T-helper 2 cell treated with Interferon-gamma antibody and Interleukin-4, amounts not matched to agents 100 ng/mL and 5 ng/mL, for 36 hours (primary cell): Measurements from ENCODE around the gene TLR10. TPM values are rescaled to one million over a fixed set of nuclear protein-coding genes. Genes with fewer than 3 reads are reported as not detected.

ENCODE experiments used
- intact Hi-C: fragments of 100-400 bp; cut with micrococcal nuclease; formaldehyde crosslinking; loops from one replicate; pipeline ENCODE4 v1.15.1; 2023
- total RNA-seq: library from RNA; stranded (reverse); gene quantifications from 2 replicates; pipeline ENCODE4 v1.2.3, GENCODE V29; 2022

The TLR10 gene
- total RNA-seq, 1 donor from 2014 or later: 0.05 TPM

DNA sequence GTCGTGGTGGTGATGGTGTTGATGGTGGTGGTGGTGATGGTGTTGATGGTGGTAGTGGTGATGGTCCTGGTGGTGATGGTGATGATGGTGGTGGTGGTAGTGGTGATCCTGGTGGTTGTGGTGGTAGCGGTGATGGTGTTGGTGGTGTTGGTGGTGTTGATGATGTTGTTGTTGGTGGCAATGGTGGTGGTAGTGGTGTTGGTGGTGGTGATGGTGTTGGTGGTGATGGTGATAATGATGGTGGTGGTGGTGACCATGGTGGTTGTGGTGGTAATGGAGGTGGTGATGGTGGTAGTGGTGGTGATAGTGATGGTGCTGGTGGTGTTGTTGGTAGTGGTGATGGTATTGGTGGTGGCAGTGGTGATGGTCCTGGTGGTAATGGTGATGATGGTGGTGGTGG is 49.1 kb downstream of the TLR10 start:
- intact Hi-C loops: no loop called here

DNA sequence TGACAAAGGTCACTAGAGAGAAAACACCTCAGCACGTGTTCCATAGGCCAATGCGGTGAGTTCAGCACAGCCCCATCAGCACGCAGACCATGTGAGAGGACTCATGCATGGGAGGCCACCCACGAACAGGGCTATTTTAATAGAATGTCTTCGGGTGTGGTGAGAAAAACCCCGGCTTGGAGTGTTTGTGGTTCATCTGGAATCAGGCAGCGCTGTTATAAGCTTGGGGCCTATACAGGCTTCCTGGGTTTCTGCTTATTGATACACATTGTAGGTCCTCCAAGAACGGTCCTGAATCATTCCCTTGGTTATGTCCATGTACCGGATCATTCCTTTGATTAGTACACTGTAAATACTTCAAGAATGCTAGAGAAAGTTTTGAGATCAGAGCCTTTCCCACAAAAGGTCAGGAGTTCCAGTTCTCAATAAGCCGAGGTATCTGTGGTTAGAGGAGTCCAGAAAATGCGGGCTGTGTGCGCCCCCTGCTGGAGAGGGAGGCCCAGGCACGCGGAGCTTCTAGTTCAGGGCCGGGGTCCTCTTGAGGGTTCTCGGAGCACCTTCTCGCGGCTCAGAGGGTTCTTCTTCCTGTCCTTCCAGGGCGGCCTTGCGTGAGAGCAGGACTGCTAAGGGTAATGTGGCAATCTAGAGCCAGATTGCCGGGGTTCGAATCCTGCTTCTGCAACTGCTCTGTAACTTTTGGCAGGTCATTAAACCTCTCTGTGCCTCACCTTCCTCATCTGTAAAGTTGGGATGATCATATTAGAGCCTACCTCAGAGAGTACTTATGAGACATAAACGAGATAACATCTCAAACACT is 51.8 kb downstream of the TLR10 start:
- intact Hi-C loops: loop anchor here (1.0 kb wide), 4 partner anchors 56 to 669 kb away; no protein-coding TSS in a partner anchor

DNA sequence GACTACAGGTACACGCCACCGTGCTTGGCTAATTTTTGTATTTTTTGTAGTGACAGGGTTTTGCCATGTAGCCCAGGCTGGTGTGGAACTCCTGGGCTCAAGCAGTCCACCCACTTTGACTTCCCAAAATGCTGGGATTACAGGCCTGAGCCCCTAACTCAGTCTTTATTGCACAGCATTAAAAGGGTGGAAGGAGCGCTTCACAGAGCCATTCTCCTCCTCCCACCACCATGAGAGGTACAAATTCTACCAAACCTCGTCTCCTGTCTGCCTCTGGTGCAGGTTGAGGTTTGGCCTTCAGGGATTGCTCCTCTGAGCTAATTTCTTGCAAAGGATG is 52.3 kb downstream of the TLR10 start:
- intact Hi-C loops: no loop called here

DNA sequence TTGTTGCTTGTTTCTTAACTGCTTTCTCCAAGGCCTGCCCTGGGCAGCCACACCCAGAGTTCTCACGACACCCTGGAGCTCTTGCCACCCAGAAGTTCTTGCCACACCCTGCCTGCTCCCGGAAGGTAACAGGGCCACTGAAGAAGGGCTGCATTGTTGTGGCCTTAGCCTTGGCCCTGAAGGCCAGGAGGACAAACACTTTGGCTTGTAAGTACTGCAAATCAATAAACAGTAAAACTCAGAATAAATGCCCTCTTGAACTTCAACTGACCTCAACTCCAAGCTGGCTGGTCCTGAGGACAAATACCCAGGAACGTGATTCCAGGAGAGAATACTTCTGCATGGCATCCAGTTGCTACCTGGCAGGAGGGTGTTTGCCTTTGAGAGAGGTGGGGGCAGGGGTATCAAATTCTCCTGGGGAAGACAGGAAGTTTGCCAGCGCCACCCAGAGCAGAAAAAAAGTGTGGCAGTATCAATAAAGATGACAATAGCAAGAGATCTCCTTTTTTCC is 54.1 kb downstream of the TLR10 start:
- intact Hi-C loops: no loop called here

DNA sequence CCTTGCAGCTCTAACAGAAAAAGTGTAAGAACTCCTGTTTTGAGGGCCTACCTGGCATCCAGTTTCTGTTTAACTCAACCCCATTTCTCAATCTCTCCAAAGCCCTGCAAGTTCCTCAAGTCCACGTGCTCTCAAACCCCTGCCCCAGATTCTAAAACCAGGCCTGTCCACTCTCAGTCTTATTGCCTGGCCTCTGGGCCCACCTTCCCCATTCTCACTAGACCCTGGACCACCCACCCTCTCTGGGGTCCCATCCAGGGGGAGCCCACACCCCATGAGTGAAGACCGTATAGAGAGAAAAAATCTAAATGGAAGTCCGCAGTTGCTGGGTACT is 58.3 kb downstream of the TLR10 start:
- intact Hi-C loops: no loop called here

DNA sequence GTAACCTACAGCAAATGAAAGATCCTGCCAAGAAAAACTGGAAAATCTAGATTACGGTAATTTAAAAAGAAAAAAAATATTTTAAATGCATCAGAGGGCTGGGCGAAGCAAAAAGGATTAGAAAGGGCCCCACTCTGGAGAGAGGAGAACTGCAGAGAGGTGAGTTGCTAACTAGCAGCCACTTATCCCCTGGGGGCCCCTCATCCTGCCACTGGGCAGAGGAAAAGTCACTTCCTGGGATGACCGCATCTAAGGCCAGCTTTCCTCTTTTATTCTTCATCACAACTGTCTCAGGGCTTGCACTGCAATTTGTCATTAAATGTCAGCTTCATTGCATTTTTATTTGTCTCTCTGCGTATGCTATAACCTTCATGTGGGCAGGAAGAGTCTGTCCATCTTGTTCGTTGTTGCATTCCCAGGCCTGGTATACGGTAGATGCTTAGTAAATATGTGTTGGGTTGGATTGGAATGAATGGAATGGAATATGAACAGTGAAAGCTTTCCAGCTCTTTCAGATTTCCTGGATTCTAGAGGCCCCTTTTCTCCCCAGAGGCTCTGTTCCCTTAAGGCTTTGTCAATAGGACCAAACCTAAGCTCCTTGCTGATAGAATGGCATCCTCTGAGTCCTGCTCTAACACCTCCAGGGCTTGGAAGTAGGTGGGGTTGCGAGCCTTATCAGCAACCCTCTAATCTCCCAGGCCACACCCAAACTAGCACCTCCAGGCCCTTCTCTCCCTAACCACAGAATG is 58.9 kb downstream of the TLR10 start:
- intact Hi-C loops: no loop called here

DNA sequence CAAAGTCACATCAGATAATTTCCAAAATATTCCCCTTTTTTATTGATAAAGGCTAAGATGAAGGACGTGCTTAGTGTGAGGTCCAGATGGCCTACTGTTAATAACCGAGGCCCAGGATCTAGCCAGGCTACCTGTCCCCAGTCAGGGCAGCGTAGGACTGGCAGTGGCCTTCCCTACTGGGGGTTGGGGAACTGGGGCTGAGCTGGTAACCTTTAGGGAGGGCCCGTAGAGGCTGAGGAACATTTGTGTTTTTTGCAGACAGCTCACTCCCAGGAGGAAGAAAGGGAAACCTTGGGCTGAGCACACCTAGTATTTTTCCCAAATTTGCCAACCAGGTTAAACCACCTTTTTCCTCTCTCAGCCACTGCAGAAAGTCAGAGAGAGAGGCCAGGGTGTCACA is 59.7 kb downstream of the TLR10 start:
- intact Hi-C loops: no loop called here

Other genes starting within 250 kb of the TLR10 start
- 15.5 and 17.0 TPM in 2 replicates for gene KLF3, start 118.8 kb downstream of the TLR10 start, total RNA-seq
- gene TLR1, start 21.8 kb upstream of the TLR10 start, total RNA-seq: 5.0 and 5.1 TPM in 2 replicates
- gene TLR6, start 73.8 kb upstream of the TLR10 start, total RNA-seq: 1.3 and 2.2 TPM in 2 replicates
- gene FAM114A1, start 84.8 kb upstream of the TLR10 start, total RNA-seq: 0.07 and 0.09 TPM in 2 replicates
- gene TMEM156, start 249.4 kb upstream of the TLR10 start, total RNA-seq: 20.5 and 22.3 TPM in 2 replicates